22Rv1 (cell line): ENCODE measurements around the gene IRX4.

Experiments used
- CTCF ChIP-seq: fragments of 450-650 bp; IDR thresholded peaks from 2 replicates; pipeline ENCODE4 v1.5.1; 2017; ENCODE audit warnings: mild to moderate bottlenecking
- ZFX ChIP-seq: fragments of 450-650 bp; IDR thresholded peaks from 2 replicates; pipeline ENCODE4 v1.6.1; 2017; ENCODE audit warnings: antibody characterized with exemption, borderline replicate concordance

GRCh38 chr5:1847056-1847455 lies 35.7 kb downstream of the IRX4 start:
- TF ChIP-seq ZFX (no peak), CTCF (no peak)
